Ishikawa (cell line): ENCODE data around the gene GSTM2.

Experiments used
- CREB1 ChIP-seq: IDR thresholded peaks from 2 replicates; pipeline ENCODE4 v1.6.1; 2012; ENCODE audit warnings: low read depth
- EP300 ChIP-seq: IDR thresholded peaks from 2 replicates; pipeline ENCODE4 v1.6.1; 2012; ENCODE audit warnings: borderline replicate concordance
- REST ChIP-seq: IDR thresholded peaks from 2 replicates; pipeline ENCODE4 v1.6.1; 2012; ENCODE audit warnings: low read depth, mild to moderate bottlenecking
- TAF1 ChIP-seq: IDR thresholded peaks from 2 replicates; pipeline ENCODE4 v1.6.1; 2012; ENCODE audit warnings: low read depth, mild to moderate bottlenecking
- TCF12 ChIP-seq: IDR thresholded peaks from 2 replicates; pipeline ENCODE4 v1.6.1; 2012; ENCODE audit warnings: low read depth
- USF1 ChIP-seq: IDR thresholded peaks from 2 replicates; pipeline ENCODE4 v1.6.1; 2012
- YY1 ChIP-seq: IDR thresholded peaks from 2 replicates; pipeline ENCODE4 v1.6.1; 2012; ENCODE audit warnings: low read depth
- ZBTB7A ChIP-seq: IDR thresholded peaks from 2 replicates; pipeline ENCODE4 v1.6.1; 2012; ENCODE audit warnings: low read depth

DNA sequence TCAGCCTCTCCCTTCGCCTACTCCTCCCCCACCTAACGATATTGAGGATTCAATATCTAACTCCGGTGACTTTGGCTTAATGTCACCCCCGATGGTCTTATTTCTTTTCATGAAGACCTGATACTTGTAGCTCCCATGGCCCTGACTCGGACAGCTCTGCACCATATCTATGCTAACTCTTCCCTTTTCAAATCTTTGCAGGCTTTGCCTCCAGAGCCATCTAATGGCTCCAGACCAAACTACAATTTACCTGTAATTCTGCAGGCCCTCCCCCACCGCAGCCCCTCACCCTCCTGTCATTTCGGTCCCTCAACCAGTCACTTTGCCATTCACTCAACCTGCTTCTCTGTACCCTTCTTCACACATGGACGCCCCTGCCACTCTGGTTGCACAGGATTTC is 36.3 kb downstream of the GSTM2 start:
- TF ChIP-seq EP300 (no peak), YY1 (no peak), TCF12 (no peak), REST (no peak), TAF1 (no peak), USF1 (no peak), CREB1 (no peak), ZBTB7A (no peak)
